DND-41 (cell line): ENCODE results near the gene HOXC4.

Experiments used
- EZH2 ChIP-seq: IDR thresholded peaks from 3 replicates; pipeline ENCODE4 v1.6.1; 2012; ENCODE audit warnings: borderline replicate concordance, low read depth, mild to moderate bottlenecking, moderate library complexity, low read length, inconsistent platforms; ENCODE audit not compliant: severe bottlenecking
- TF ChIP-seq, protein P1 (sequence below): IDR thresholded peaks from 2 replicates; pipeline ENCODE4 v1.5.1; 2012; ENCODE audit warnings: borderline replicate concordance, low read length, moderate library complexity, mild to moderate bottlenecking; ENCODE audit not compliant: poor library complexity, severe bottlenecking; ENCODE audit errors: extremely low read depth

DNA sequence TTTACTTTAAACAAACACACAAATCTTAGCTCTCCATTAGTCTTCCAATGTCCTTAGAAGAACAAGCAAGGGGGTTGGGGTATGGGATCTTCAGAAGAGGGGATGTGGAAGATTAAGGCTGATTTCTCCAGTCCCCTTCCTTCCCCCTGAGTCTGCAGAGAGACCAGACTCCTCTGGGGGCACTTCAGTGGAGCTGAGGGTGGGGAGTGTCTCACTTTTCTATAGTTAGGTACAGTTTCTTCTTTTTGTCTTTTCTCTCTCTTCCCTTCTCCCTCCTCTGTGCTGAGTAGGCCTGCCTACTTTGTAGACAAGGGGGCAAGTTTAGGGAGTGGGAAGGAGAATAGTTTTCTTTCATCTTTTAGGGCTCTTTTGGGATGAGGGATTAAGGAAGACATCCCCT, 2.5 kb downstream of the HOXC4 start:
- no peak for TF ChIP-seq EZH2
- TF ChIP-seq, protein P1, sequence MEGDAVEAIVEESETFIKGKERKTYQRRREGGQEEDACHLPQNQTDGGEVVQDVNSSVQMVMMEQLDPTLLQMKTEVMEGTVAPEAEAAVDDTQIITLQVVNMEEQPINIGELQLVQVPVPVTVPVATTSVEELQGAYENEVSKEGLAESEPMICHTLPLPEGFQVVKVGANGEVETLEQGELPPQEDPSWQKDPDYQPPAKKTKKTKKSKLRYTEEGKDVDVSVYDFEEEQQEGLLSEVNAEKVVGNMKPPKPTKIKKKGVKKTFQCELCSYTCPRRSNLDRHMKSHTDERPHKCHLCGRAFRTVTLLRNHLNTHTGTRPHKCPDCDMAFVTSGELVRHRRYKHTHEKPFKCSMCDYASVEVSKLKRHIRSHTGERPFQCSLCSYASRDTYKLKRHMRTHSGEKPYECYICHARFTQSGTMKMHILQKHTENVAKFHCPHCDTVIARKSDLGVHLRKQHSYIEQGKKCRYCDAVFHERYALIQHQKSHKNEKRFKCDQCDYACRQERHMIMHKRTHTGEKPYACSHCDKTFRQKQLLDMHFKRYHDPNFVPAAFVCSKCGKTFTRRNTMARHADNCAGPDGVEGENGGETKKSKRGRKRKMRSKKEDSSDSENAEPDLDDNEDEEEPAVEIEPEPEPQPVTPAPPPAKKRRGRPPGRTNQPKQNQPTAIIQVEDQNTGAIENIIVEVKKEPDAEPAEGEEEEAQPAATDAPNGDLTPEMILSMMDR = no peak
